Gastrocnemius medialis (tissue), 4 donors: ENCODE measurements around the gene SLC6A16. TPM values are rescaled to one million over a fixed set of nuclear protein-coding genes. Genes with fewer than 3 reads are reported as not detected.
"Not testable (repeated sequence)": the region's sequence is repeated elsewhere in the genome, so short reads cannot be mapped to it uniquely, and the experiment has no call there.

ENCODE experiments used
- ATAC-seq, 2 donors: fragments of 150-250 bp; one replicate each; pipeline ENCODE4 v1.9.1; 2016
- DNase-seq, 2 donors: peaks; one replicate each; pipeline ENCODE4 v3.0.0-alpha.2; 2019
- H3K27ac ChIP-seq, 4 donors: fragments of 200-600 bp; sonication (generic); 1 replicate in 1 of 4; 2 replicates in 3 of 4; pipeline ENCODE4 v1.5.1; 2016 to 2018; ENCODE audit warnings: mild to moderate bottlenecking in 2 of 4, moderate library complexity in 1 of 4
- H3K27me3 ChIP-seq, 3 donors: fragments of 200-600 bp; sonication (generic) in 2 of 3; 1 replicate in 1 of 3; 2 replicates in 2 of 3; pipeline versions ENCODE4 v1.5.1 to v1.6.0; 2016 to 2019; ENCODE audit warnings: mild to moderate bottlenecking in 1 of 3, moderate library complexity in 1 of 3
- H3K36me3 ChIP-seq, 2 donors: fragments of 200-600 bp; sonication (generic) in 1 of 2; one replicate each; pipeline ENCODE4 v1.5.1; 2017 to 2018
- H3K4me1 ChIP-seq, 2 donors: fragments of 200-600 bp; sonication (generic) in 1 of 2; one replicate each; pipeline ENCODE4 v1.5.1; 2016 to 2017; ENCODE audit warnings: mild to moderate bottlenecking in 2 of 2
- H3K4me3 ChIP-seq, 4 donors: fragments of 200-600 bp; sonication (generic) in 3 of 4; 1 replicate in 1 of 4; 2 replicates in 3 of 4; pipeline ENCODE4 v1.5.1; 2016 to 2019; ENCODE audit warnings: mild to moderate bottlenecking in 2 of 4
- H3K9me3 ChIP-seq, 3 donors: fragments of 200-600 bp; sonication (generic) in 2 of 3; 1 replicate in 1 of 3; 2 replicates in 2 of 3; pipeline ENCODE4 v1.5.1; 2016 to 2019
- CTCF ChIP-seq, 5 experiments: fragments of 450-650 bp in 3 of 5; fragments of 200-600 bp in 2 of 5; sonication (generic) in 2 of 5; IDR thresholded peaks in 4 of 5; conservative IDR thresholded peaks in 1 of 5; 1 replicate in 4 of 5; 2 replicates in 1 of 5; pipeline ENCODE4 v1.5.1; 2016 to 2019; ENCODE audit warnings: antibody characterized with exemption in 5 of 5, mild to moderate bottlenecking in 3 of 5, moderate library complexity in 3 of 5
- POLR2A ChIP-seq, 2 donors: fragments of 450-650 bp; IDR thresholded peaks; one replicate each; pipeline ENCODE4 v1.6.1; 2017; ENCODE audit warnings: antibody characterized with exemption in 2 of 2, mild to moderate bottlenecking in 2 of 2, moderate library complexity in 2 of 2
- in situ Hi-C, 4 donors: fragments of 200-750 bp; cut with MboI; loops; one replicate each; pipeline versions ENCODE4 v1.15.0 to v1.8.0; 2017; ENCODE audit warnings: low sequenced_read_pairs in 4 of 4
- intact Hi-C: fragments of 100-400 bp; cut with DNase I; formaldehyde crosslinking; loops from one replicate; pipeline ENCODE4 v1.15.1; 2023; ENCODE audit warnings: low total_unique reads
- total RNA-seq, 4 donors: library from RNA; depleted of rRNA; stranded (reverse); fragments of >200 nt; gene quantifications; one replicate each; pipeline versions ENCODE4 v1.1.0 to v1.2.3, GENCODE V29; 2016

SLC6A16 gene
- total RNA-seq, 4 donors from 2014 or later, result 0.13 to 4.3 (median 0.36) TPM; not detected in 1

GRCh38 chr19:49290517-49290916 lies 34.5 kb downstream of the SLC6A16 start:
- TF ChIP-seq POLR2A (IDR thresholded peaks at IDR 0.05) (no peak), CTCF (IDR thresholded peaks at IDR 0.05 in 4 of 5, conservative IDR thresholded peaks at IDR 0.05 in 1 of 5) (no peak)
- Histone ChIP-seq H3K27me3 (no peaks in the 10 kb centered on the region), H3K4me3 (no peak overlapping the region), H3K36me3 (no peaks in the 10 kb centered on the region), H3K27ac (no peak overlapping the region), H3K4me1 (no peaks in the 10 kb centered on the region), H3K9me3 (no peaks in the 10 kb centered on the region)
- ATAC-seq (no peak), DNase-seq (no peak)
- in situ Hi-C loops (no loop called here), intact Hi-C loops (no loop called here)

- H3K9me3 ChIP-seq, H3K27me3 ChIP-seq: not testable (repeated sequence)
Measured at GRCh38 chr19:49289286-49289685, 35.7 kb downstream of the SLC6A16 start.

GRCh38 chr19:49288205-49288604 lies 36.8 kb downstream of the SLC6A16 start:
- in situ Hi-C loops, H3K36me3 ChIP-seq, DNase-seq, H3K4me1 ChIP-seq, H3K9me3 ChIP-seq, H3K27me3 ChIP-seq, H3K4me3 ChIP-seq, ATAC-seq, H3K27ac ChIP-seq, intact Hi-C loops: not testable (repeated sequence)

More at GRCh38 chr19:49289286-49289685, 35.7 kb downstream of the SLC6A16 start:
- in situ Hi-C loops, intact Hi-C loops, ATAC-seq, H3K36me3 ChIP-seq, H3K4me3 ChIP-seq, H3K27ac ChIP-seq, DNase-seq, H3K4me1 ChIP-seq: not testable (repeated sequence)

- in situ Hi-C loops (no loop called here), intact Hi-C loops (no loop called here)
- H3K4me3 ChIP-seq, result no peak overlapping the region
- no peak for TF ChIP-seq POLR2A (IDR thresholded peaks at IDR 0.05)
- TF ChIP-seq CTCF (IDR thresholded peaks at IDR 0.05 in 4 of 5, conservative IDR thresholded peaks at IDR 0.05 in 1 of 5), result no peak
- H3K27ac ChIP-seq, result no peak overlapping the region
- no peaks in the 10 kb centered on the region for H3K36me3 ChIP-seq
- H3K27me3 ChIP-seq, result no peaks in the 10 kb centered on the region
- no peaks in the 10 kb centered on the region for H3K4me1 ChIP-seq
- H3K9me3 ChIP-seq, result no peaks in the 10 kb centered on the region
- DNase-seq (no peak), ATAC-seq (no peak)
Measured at GRCh38 chr19:49287141-49287770, 37.7 kb downstream of the SLC6A16 start.

- H3K27ac ChIP-seq, result no peak overlapping the region
- no peak for ATAC-seq
- in situ Hi-C loops (no loop called here), intact Hi-C loops (no loop called here)
- DNase-seq, result no peak
- no peaks in the 10 kb centered on the region for H3K36me3 ChIP-seq
- H3K9me3 ChIP-seq, result no peaks in the 10 kb centered on the region
- H3K4me1 ChIP-seq, result no peaks in the 10 kb centered on the region
- peaks cover 0 to 4% (median 0%) of the 10 kb centered on the region in 3 donors for H3K27me3 ChIP-seq
- TF ChIP-seq CTCF (IDR thresholded peaks at IDR 0.05 in 4 of 5, conservative IDR thresholded peaks at IDR 0.05 in 1 of 5) (no peak), POLR2A (IDR thresholded peaks at IDR 0.05) (no peak)
- no peak overlapping the region for H3K4me3 ChIP-seq
Measured at GRCh38 chr19:49282184-49282583, 42.8 kb downstream of the SLC6A16 start.

GRCh38 chr19:49272204-49272603 lies 52.8 kb downstream of the SLC6A16 start:
- Histone ChIP-seq H3K27me3 (peaks cover 0 to 3% (median 0%) of the 10 kb centered on the region in 3 donors), H3K9me3 (no peaks in the 10 kb centered on the region), H3K4me3 (no peak overlapping the region), H3K4me1 (no peaks in the 10 kb centered on the region), H3K36me3 (no peaks in the 10 kb centered on the region), H3K27ac (no peak overlapping the region)
- in situ Hi-C loops, result no loop called here
- DNase-seq (no peak), ATAC-seq (no peak)
- intact Hi-C loops, result no loop called here
- TF ChIP-seq POLR2A (IDR thresholded peaks at IDR 0.05), result no peak
- no peak for TF ChIP-seq CTCF (IDR thresholded peaks at IDR 0.05 in 4 of 5, conservative IDR thresholded peaks at IDR 0.05 in 1 of 5)
